ENCODE results near the gene UAP1L1. TPM values are rescaled to one million over a fixed set of nuclear protein-coding genes. Genes with fewer than 3 reads are reported as not detected.
"Not testable (repeated sequence)": the region's sequence is repeated elsewhere in the genome, so short reads cannot be mapped to it uniquely, and the experiment has no call there.

Gene UAP1L1
- total RNA-seq, 2 experiments from 2014 or later, result 49.8 to 50.1 TPM

DNA sequence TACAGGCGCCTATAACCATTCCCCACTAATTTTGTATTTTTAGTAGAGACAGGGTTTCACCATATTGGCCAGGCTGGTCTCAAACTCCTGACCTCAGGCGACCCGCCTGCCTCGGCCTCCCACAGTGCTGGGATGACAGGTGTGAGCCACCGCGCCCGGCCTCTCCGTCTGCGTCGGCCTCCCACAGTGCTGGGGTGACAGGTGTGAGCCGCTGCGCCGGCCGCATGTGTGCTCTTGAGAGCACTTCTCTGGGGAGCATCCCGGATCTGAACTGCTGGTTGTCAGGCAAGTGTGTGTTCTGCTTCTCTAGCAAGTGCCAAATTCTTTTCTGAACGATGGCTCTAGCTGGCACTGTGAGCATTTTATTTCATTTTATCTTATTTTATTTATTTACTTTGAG is 19.8 kb upstream of the UAP1L1 start:
- ChIA-PET CTCF (interaction anchor here (4.4 kb wide), 1 partner anchor 11 kb away, joined by 30 read pairs; the partner anchor contains the start of gene SAPCD2), POLR2A (no interaction called here)
- DNase-seq (no peak), ATAC-seq (no peak)
- TF ChIP-seq CTCF (IDR thresholded peaks at IDR 0.05), result no peak
- no peak overlapping the region for H3K27ac Mint-ChIP-seq
- no peaks in the 10 kb centered on the region for H3K4me1 Mint-ChIP-seq (ENCODE audit: low read depth)
- H3K9me3 Mint-ChIP-seq, result no peaks in the 10 kb centered on the region
- no peaks in the 10 kb centered on the region for H3K36me3 Mint-ChIP-seq (ENCODE audit: low read depth)
- H3K27me3 Mint-ChIP-seq, result peaks cover 4% of the 10 kb centered on the region
- intact Hi-C loops (cut with micrococcal nuclease), result no loop called here
- no peak overlapping the region for H3K4me3 Mint-ChIP-seq

- TF ChIP-seq CTCF (IDR thresholded peaks at IDR 0.05), result no peak
- ChIA-PET CTCF (interaction anchor here (0.6 to 4.4 kb wide), 5 partner anchors 10 to 180 kb away, joined by 3 to 30 read pairs (median 7); partner anchors contain the start of genes FUT7, NPDC1 and SAPCD2), POLR2A (interaction anchor here (1.1 to 1.6 kb wide), 2 partner anchors 9 to 28 kb away, joined by 4 to 7 read pairs; no protein-coding TSS in a partner anchor)
- no peak for DNase-seq
- Mint-ChIP-seq H3K27me3 (no peaks in the 10 kb centered on the region), H3K4me3 (no peak overlapping the region), H3K4me1 (ENCODE audit: low read depth) (no peaks in the 10 kb centered on the region), H3K36me3 (ENCODE audit: low read depth) (no peaks in the 10 kb centered on the region), H3K27ac (no peak overlapping the region), H3K9me3 (no peaks in the 10 kb centered on the region)
- ATAC-seq, result no peak
- intact Hi-C loops (cut with micrococcal nuclease), result no loop called here
Observed at GRCh38 chr9:137058521-137059234, 18.6 kb upstream of the UAP1L1 start.

- DNase-seq, result no peak
- no peak for TF ChIP-seq CTCF (IDR thresholded peaks at IDR 0.05)
- H3K27me3 Mint-ChIP-seq, result no peaks in the 10 kb centered on the region
- intact Hi-C loops (cut with micrococcal nuclease), result no loop called here
- no peak for ATAC-seq
- CTCF ChIA-PET, result interaction anchor here (1.6 to 11.3 kb wide), 3 partner anchors 13 to 275 kb away, joined by 3 to 164 read pairs (median 109); partner anchors contain the start of genes ABCA2, FUT7 and NPDC1
- H3K9me3 Mint-ChIP-seq, result no peaks in the 10 kb centered on the region
- POLR2A ChIA-PET, result no interaction called here
- no peak overlapping the region for H3K4me3 Mint-ChIP-seq
- no peaks in the 10 kb centered on the region for H3K4me1 Mint-ChIP-seq (ENCODE audit: low read depth)
- H3K36me3 Mint-ChIP-seq (ENCODE audit: low read depth), result peaks cover 3% of the 10 kb centered on the region
- H3K27ac Mint-ChIP-seq, result no peak overlapping the region
Observed at GRCh38 chr9:137062384-137062783, 14.9 kb upstream of the UAP1L1 start.

- H3K27ac Mint-ChIP-seq; H3K27me3 Mint-ChIP-seq; H3K4me3 Mint-ChIP-seq; H3K4me1 Mint-ChIP-seq (ENCODE audit: low read depth); ATAC-seq; intact Hi-C loops (cut with micrococcal nuclease); H3K36me3 Mint-ChIP-seq (ENCODE audit: low read depth); DNase-seq; H3K9me3 Mint-ChIP-seq; POLR2A ChIA-PET: not testable (repeated sequence)
- CTCF ChIA-PET, result interaction anchor here (1.6 to 11.3 kb wide), 4 partner anchors 13 to 275 kb away, joined by 3 to 164 read pairs (median 64); partner anchors contain the start of genes ABCA2, FUT7 and NPDC1
Observed at GRCh38 chr9:137062798-137063197, 14.5 kb upstream of the UAP1L1 start.

GRCh38 chr9:137063311-137064026 is 13.8 kb upstream of the UAP1L1 start:
- no peak for TF ChIP-seq CTCF (IDR thresholded peaks at IDR 0.05)
- Mint-ChIP-seq H3K36me3 (ENCODE audit: low read depth) (peaks cover 3% of the 10 kb centered on the region), H3K4me3 (no peak overlapping the region), H3K4me1 (ENCODE audit: low read depth) (peaks cover 7% of the 10 kb centered on the region), H3K27ac (no peak overlapping the region), H3K9me3 (no peaks in the 10 kb centered on the region), H3K27me3 (no peaks in the 10 kb centered on the region)
- DNase-seq (no peak), ATAC-seq (no peak)
- intact Hi-C loops (cut with micrococcal nuclease), result no loop called here
- CTCF ChIA-PET, result interaction anchor here (0.7 to 11.3 kb wide), 24 partner anchors 8 to 291 kb away, joined by 3 to 164 read pairs (median 3); partner anchors contain the start of genes ABCA2, FUT7, MAN1B1 and NPDC1
- POLR2A ChIA-PET, result interaction anchor here (1.2 kb wide), 1 partner anchor 22 kb away, joined by 4 read pairs; no protein-coding TSS in a partner anchor

Measured in activated CD8-positive, alpha-beta T cell treated with anti-CD3 and anti-CD28 coated beads for 36 hours (primary cell).